GM23248 (cell line): ENCODE measurements around the gene DNMT1. TPM values are rescaled to one million over a fixed set of nuclear protein-coding genes. Genes with fewer than 3 reads are reported as not detected.
"Not testable (repeated sequence)": the region's sequence is repeated elsewhere in the genome, so short reads cannot be mapped to it uniquely, and the experiment has no call there.

Source experiments
- DNase-seq: peaks from one replicate; pipeline ENCODE4 v3.0.0-alpha.2; 2015
- H2AFZ ChIP-seq: fragments of 200-600 bp; sonication (generic); 2 replicates; pipeline ENCODE4 v1.6.1; 2016; ENCODE audit warnings: antibody characterized with exemption
- H3F3A ChIP-seq: fragments of 200-600 bp; sonication (generic); 2 replicates; pipeline ENCODE4 v1.6.1; 2016; ENCODE audit warnings: mild to moderate bottlenecking, antibody characterized with exemption, mixed run types; ENCODE audit not compliant: insufficient read depth
- H3K27ac ChIP-seq: fragments of 200-600 bp; sonication (generic); 2 replicates; pipeline ENCODE4 v1.5.1; 2016; ENCODE audit warnings: mild to moderate bottlenecking
- H3K27me3 ChIP-seq: fragments of 200-600 bp; sonication (generic); replicated peaks from 2 replicates; pipeline ENCODE4 v1.6.1; 2016; ENCODE audit warnings: mild to moderate bottlenecking; ENCODE audit not compliant: insufficient read depth
- H3K36me3 ChIP-seq: fragments of 200-600 bp; sonication (generic); 2 replicates; pipeline ENCODE4 v1.6.1; 2016; ENCODE audit warnings: low read depth, mild to moderate bottlenecking
- H3K4me1 ChIP-seq: fragments of 200-600 bp; sonication (generic); 2 replicates; pipeline ENCODE4 v1.6.1; 2016; ENCODE audit warnings: mild to moderate bottlenecking; ENCODE audit not compliant: insufficient read depth
- H3K4me2 ChIP-seq: fragments of 200-600 bp; sonication (generic); one replicate; pipeline ENCODE4 v1.6.1; 2016; ENCODE audit warnings: mild to moderate bottlenecking; ENCODE audit not compliant: unreplicated experiment
- H3K4me3 ChIP-seq: fragments of 200-600 bp; sonication (generic); 2 replicates; pipeline ENCODE4 v1.5.1; 2016; ENCODE audit warnings: mild to moderate bottlenecking
- H3K79me2 ChIP-seq: fragments of 200-600 bp; sonication (generic); 2 replicates; pipeline ENCODE4 v1.6.1; 2016; ENCODE audit warnings: mild to moderate bottlenecking; ENCODE audit not compliant: insufficient read depth
- H3K9ac ChIP-seq: fragments of 200-600 bp; sonication (generic); 2 replicates; pipeline ENCODE4 v1.6.1; 2016; ENCODE audit warnings: mild to moderate bottlenecking
- H3K9me2 ChIP-seq: fragments of 200-600 bp; sonication (generic); 2 replicates; pipeline ENCODE4 v1.6.1; 2016; ENCODE audit warnings: mixed run types, mild to moderate bottlenecking, moderate library complexity; ENCODE audit not compliant: insufficient read depth
- H3K9me3 ChIP-seq: fragments of 200-600 bp; sonication (generic); one replicate; pipeline ENCODE4 v1.6.1; 2017; ENCODE audit warnings: low read depth
- H4K20me1 ChIP-seq: fragments of 200-600 bp; sonication (generic); 2 replicates; pipeline ENCODE4 v1.6.0; 2016; ENCODE audit not compliant: insufficient read depth
- EZH2 ChIP-seq: fragments of 200-600 bp; sonication (generic); IDR thresholded peaks from 2 replicates; pipeline ENCODE4 v1.6.1; 2018; ENCODE audit warnings: antibody characterized with exemption, mild to moderate bottlenecking; ENCODE audit not compliant: insufficient read depth, poor library complexity, severe bottlenecking
- EZH2phosphoT487 ChIP-seq: fragments of 200-600 bp; sonication (generic); IDR thresholded peaks from 2 replicates; pipeline ENCODE4 v1.6.1; 2018; ENCODE audit warnings: antibody characterized with exemption, moderate library complexity, mild to moderate bottlenecking, low read depth; ENCODE audit not compliant: insufficient read depth
- WGBS, 2 experiments: methylation state at CpG; one replicate each; pipeline ENCODE4 v1.1.6; 2015 to 2017; ENCODE audit warnings: low lambda C conversion rate in 2 of 2, low coverage in 1 of 2; ENCODE audit errors: missing lambda C conversion rate in 2 of 2; 5-methylcytosine and 5-hydroxymethylcytosine counted together
- in situ Hi-C: fragments of 300-500 bp; cut with MboI; formaldehyde crosslinking; loops from 2 replicates; pipeline ENCODE4 v1.15.0; 2020
- polyA plus RNA-seq: library from polyadenylated mRNA; unstranded; fragments of >200 nt; fragmentation: Nextera tagmentation; extraction: Ambion mirVana; gene quantifications from 2 replicates; pipeline ENCODE4 v1.2.1, GENCODE V29; 2016
- total RNA-seq: library from RNA; depleted of rRNA; stranded (reverse); fragments of >200 nt; shearing (Covaris generic); gene quantifications from 2 replicates; pipeline ENCODE4 v1.2.3, GENCODE V29; 2014

DNMT1 gene
- total and polyA plus RNA-seq, 2 experiments from 2014 or later = 57.5 to 101 TPM

DNA sequence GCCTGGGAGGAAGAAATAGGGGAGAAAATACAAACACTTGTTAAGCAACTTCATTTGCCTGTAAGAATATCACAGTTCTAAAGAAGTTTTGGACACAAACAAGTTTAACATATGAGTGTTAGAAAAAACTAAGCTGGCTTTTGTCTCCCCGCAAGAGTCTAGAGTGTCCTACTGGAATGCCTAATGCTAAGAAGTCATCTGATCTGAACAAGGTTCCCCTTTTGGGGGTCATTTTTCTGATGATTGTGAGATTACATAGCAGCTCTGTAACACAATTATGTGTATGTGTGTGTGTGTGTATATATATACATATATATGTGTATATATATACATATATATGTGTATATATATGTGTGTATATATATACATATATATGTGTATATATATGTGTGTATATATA lies 12.7 kb downstream of the DNMT1 start:
- peaks cover 83% of the 10 kb centered on the region for H3K79me2 ChIP-seq

GRCh38 chr19:10180459-10180858 lies 14.3 kb downstream of the DNMT1 start:
- Histone ChIP-seq H3K36me3 (peaks cover 38% of the 10 kb centered on the region), H4K20me1 (no peaks in the 10 kb centered on the region), H3F3A (peaks cover 8% of the 10 kb centered on the region; the same call in 1 of the 2 replicates), H2AFZ (no peak overlapping the region), H3K4me2 (no peak overlapping the region), H3K27me3 (no peaks in the 10 kb centered on the region), H3K79me2 (peaks cover 69% of the 10 kb centered on the region), H3K4me3 (no peak overlapping the region), H3K9me2 (no peaks in the 10 kb centered on the region), H3K27ac (no peak overlapping the region), H3K4me1 (no peaks in the 10 kb centered on the region), H3K9me3 (no peaks in the 10 kb centered on the region), H3K9ac (no peak overlapping the region)
- WGBS, 2 experiments = 83 to 86% methylated on average over 7 of the region's 7 CpGs
- DNase-seq = no peak
- in situ Hi-C loops = no loop called here
- TF ChIP-seq EZH2 (no peak), EZH2phosphoT487 (no peak)

More for the DNA sequence above, 12.7 kb downstream of the DNMT1 start:
- no peaks in the 10 kb centered on the region for H3K4me1 ChIP-seq
- in situ Hi-C loops = no loop called here
- H3K9me3 ChIP-seq = no peaks in the 10 kb centered on the region
- H3F3A ChIP-seq = 0 out of 2 replicates have a peak, but pooled peaks cover 8% of the 10 kb centered on the region
- no peaks in the 10 kb centered on the region for H3K9me2 ChIP-seq
- no peak for TF ChIP-seq EZH2
- TF ChIP-seq EZH2phosphoT487 = no peak
- WGBS, 2 experiments = 100% methylated on average over 1 of the region's 1 CpG
- no peaks in the 10 kb centered on the region for H4K20me1 ChIP-seq
- no peak for DNase-seq
- H3K27me3 ChIP-seq = no peaks in the 10 kb centered on the region
- H3K4me2 ChIP-seq = no peak overlapping the region
- no peak overlapping the region for H3K27ac ChIP-seq
- no peak overlapping the region for H2AFZ ChIP-seq
- no peak overlapping the region for H3K4me3 ChIP-seq
- H3K9ac ChIP-seq = no peak overlapping the region
- peaks cover 40% of the 10 kb centered on the region for H3K36me3 ChIP-seq

DNA sequence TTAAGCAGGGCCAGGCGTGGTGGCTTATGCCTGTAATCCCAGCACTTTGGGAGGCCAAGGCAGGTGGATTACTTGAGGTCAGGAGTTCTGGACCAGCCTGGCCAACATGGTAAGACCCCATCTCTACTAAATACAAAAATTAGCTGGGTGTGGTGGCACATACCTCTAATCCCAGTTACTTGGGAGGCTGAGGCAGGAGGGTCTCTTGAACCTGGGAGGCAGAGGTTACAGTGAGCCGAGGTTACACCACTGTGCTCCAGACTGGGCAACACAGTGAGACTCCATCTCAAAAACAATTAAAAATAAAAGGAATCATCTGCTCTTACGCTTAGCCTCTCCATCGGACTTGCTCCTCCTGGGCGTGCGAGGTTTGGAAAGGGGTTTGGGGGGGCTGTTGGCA lies 14.7 kb downstream of the DNMT1 start:
- DNase-seq, H3K9me2 ChIP-seq, H3K27ac ChIP-seq, H3K9ac ChIP-seq, H3K27me3 ChIP-seq, in situ Hi-C loops, H3K9me3 ChIP-seq, H3K4me2 ChIP-seq, H2AFZ ChIP-seq, H3K4me3 ChIP-seq, H3K4me1 ChIP-seq, H4K20me1 ChIP-seq: not testable (repeated sequence)
- Histone ChIP-seq H3K79me2 (peaks cover 65% of the 10 kb centered on the region), H3F3A (peaks cover 12% of the 10 kb centered on the region; the same call in 1 of the 2 replicates), H3K36me3 (peaks cover 42% of the 10 kb centered on the region)
- 95 to 100% methylated on average over 6 of the region's 6 CpGs for WGBS, 2 experiments

GRCh38 chr19:10173527-10173926 lies 21.2 kb downstream of the DNMT1 start:
- Histone ChIP-seq H3K27me3 (no peaks in the 10 kb centered on the region), H4K20me1 (no peaks in the 10 kb centered on the region), H3K27ac (peak overlapping the region; percentile 56), H3K79me2 (peaks cover 23% of the 10 kb centered on the region; the same call in 1 of the 2 replicates), H3K4me3 (no peak overlapping the region), H2AFZ (no peak overlapping the region), H3F3A (peaks cover 22% of the 10 kb centered on the region), H3K9me3 (no peaks in the 10 kb centered on the region), H3K36me3 (peaks cover 36% of the 10 kb centered on the region), H3K9me2 (no peaks in the 10 kb centered on the region), H3K4me1 (peaks cover 12% of the 10 kb centered on the region; the same call in 1 of the 2 replicates), H3K4me2 (no peak overlapping the region), H3K9ac (no peak overlapping the region)
- peak; percentile 58 for DNase-seq
- 45 to 46% methylated on average over 9 of the region's 9 CpGs for WGBS, 2 experiments
- TF ChIP-seq EZH2phosphoT487 = no peak
- TF ChIP-seq EZH2 = no peak
- in situ Hi-C loops = no loop called here
